ENCODE measurements around the gene UCK2. TPM values are rescaled to one million over a fixed set of nuclear protein-coding genes. Genes with fewer than 3 reads are reported as not detected.

The UCK2 gene
- total and polyA plus RNA-seq, 7 donors: 8.3 to 33.0 (median 29.3) TPM

- H3K9me3 ChIP-seq: peaks cover 0 to 2% (median 0%) of the 10 kb centered on the region in 4 donors
- no peak overlapping the region for H3K27ac ChIP-seq
- no peaks in the 10 kb centered on the region for H3K4me1 ChIP-seq
- intact Hi-C loops (cut with DNase I): no loop called here
- H3K36me3 ChIP-seq: no peaks in the 10 kb centered on the region
- 15 to 44% methylated on average over 6 of the region's 6 CpGs for WGBS, 2 donors
- TF ChIP-seq EP300 (IDR thresholded peaks at IDR 0.05) (no peak), POLR2A (IDR thresholded peaks at IDR 0.05) (no peak)
- H3K4me3 ChIP-seq: no peak overlapping the region
- no peaks in the 10 kb centered on the region for H3K27me3 ChIP-seq
- no peak for DNase-seq
These were observed 48.2 kb downstream of the UCK2 start for GRCh38 chr1:165875604-165876003.

GRCh38 chr1:165876121-165876520 lies 48.7 kb downstream of the UCK2 start:
- TF ChIP-seq POLR2A (IDR thresholded peaks at IDR 0.05) (no peak), EP300 (IDR thresholded peaks at IDR 0.05) (no peak), CTCF (IDR thresholded peaks at IDR 0.05) (no peak), POLR2AphosphoS5 (IDR thresholded peaks at IDR 0.05) (no peak)
- WGBS, 2 donors: 25 to 67% methylated on average over 1 of the region's 1 CpG
- no peaks in the 10 kb centered on the region for H3K27me3 ChIP-seq
- H3K4me1 ChIP-seq: no peaks in the 10 kb centered on the region
- H3K36me3 ChIP-seq: no peaks in the 10 kb centered on the region
- no peak for DNase-seq
- intact Hi-C loops (cut with DNase I): no loop called here
- peaks cover 0 to 2% (median 0%) of the 10 kb centered on the region in 4 donors for H3K9me3 ChIP-seq
- no peak overlapping the region for H3K4me3 ChIP-seq
- H3K27ac ChIP-seq: no peak overlapping the region

GRCh38 chr1:165877411-165877810 lies 50.0 kb downstream of the UCK2 start:
- Histone ChIP-seq H3K27me3 (no peaks in the 10 kb centered on the region), H3K4me1 (no peaks in the 10 kb centered on the region), H3K4me3 (no peak overlapping the region), H3K9me3 (peaks cover 0 to 2% (median 0%) of the 10 kb centered on the region in 4 donors), H3K36me3 (no peaks in the 10 kb centered on the region), H3K27ac (no peak overlapping the region)
- TF ChIP-seq EP300 (IDR thresholded peaks at IDR 0.05) (no peak), CTCF (IDR thresholded peaks at IDR 0.05) (no peak), POLR2A (IDR thresholded peaks at IDR 0.05) (no peak), POLR2AphosphoS5 (IDR thresholded peaks at IDR 0.05) (no peak)
- 95 to 98% methylated on average over 9 of the region's 9 CpGs for WGBS, 2 donors
- no peak for DNase-seq
- intact Hi-C loops (cut with DNase I): no loop called here

- intact Hi-C loops (cut with DNase I): no loop called here
- Histone ChIP-seq H3K4me3 (no peak overlapping the region), H3K27ac (no peak overlapping the region), H3K9me3 (peaks cover 0 to 2% (median 0%) of the 10 kb centered on the region in 4 donors), H3K27me3 (no peaks in the 10 kb centered on the region), H3K36me3 (no peaks in the 10 kb centered on the region), H3K4me1 (no peaks in the 10 kb centered on the region)
- TF ChIP-seq EP300 (IDR thresholded peaks at IDR 0.05) (no peak), CTCF (IDR thresholded peaks at IDR 0.05) (no peak), POLR2AphosphoS5 (IDR thresholded peaks at IDR 0.05) (no peak), POLR2A (IDR thresholded peaks at IDR 0.05) (no peak)
- DNase-seq: no peak
- 89 to 96% methylated on average over 7 of the region's 7 CpGs for WGBS, 2 donors
These were observed 50.6 kb downstream of the UCK2 start for GRCh38 chr1:165877940-165878556.

GRCh38 chr1:165879946-165880345 lies 52.5 kb downstream of the UCK2 start:
- Histone ChIP-seq H3K36me3 (no peaks in the 10 kb centered on the region), H3K27ac (no peak overlapping the region), H3K9me3 (peaks cover 0 to 2% (median 0%) of the 10 kb centered on the region in 4 donors), H3K4me3 (no peak overlapping the region), H3K27me3 (no peaks in the 10 kb centered on the region), H3K4me1 (peaks cover 0 to 11% (median 7%) of the 10 kb centered on the region in 4 donors)
- 72 to 76% methylated on average over 4 of the region's 4 CpGs for WGBS, 2 donors
- intact Hi-C loops (cut with DNase I): no loop called here
- no peak for DNase-seq
- no peak for TF ChIP-seq POLR2A (IDR thresholded peaks at IDR 0.05)

- no peak overlapping the region for H3K27ac ChIP-seq
- intact Hi-C loops (cut with DNase I): no loop called here
- TF ChIP-seq EP300 (IDR thresholded peaks at IDR 0.05) (no peak), POLR2A (IDR thresholded peaks at IDR 0.05) (no peak), CTCF (IDR thresholded peaks at IDR 0.05) (no peak), POLR2AphosphoS5 (IDR thresholded peaks at IDR 0.05) (no peak)
- H3K36me3 ChIP-seq: no peaks in the 10 kb centered on the region
- peaks cover 0 to 13% (median 8%) of the 10 kb centered on the region in 4 donors for H3K4me1 ChIP-seq
- WGBS, 2 donors: 92 to 94% methylated on average over 5 of the region's 5 CpGs
- no peak for DNase-seq
- no peaks in the 10 kb centered on the region for H3K27me3 ChIP-seq
- no peak overlapping the region for H3K4me3 ChIP-seq
- peaks cover 0 to 2% (median 0%) of the 10 kb centered on the region in 4 donors for H3K9me3 ChIP-seq
These were observed 53.6 kb downstream of the UCK2 start for GRCh38 chr1:165880993-165881392.

Measured in sigmoid colon (tissue), 7 donors.